HG03097 (cell line): ENCODE data around the gene PRKAR1B.

Experiments
- ATAC-seq: cut with Tn5 transposase; IDR thresholded peaks from one replicate; pipeline ENCODE4 v1.9.1; 2021; ENCODE audit not compliant: unreplicated experiment, low FRiP score

PRKAR1B gene

GRCh38 chr7:608361-608760 lies 118.7 kb downstream of the PRKAR1B start:
- no peak for ATAC-seq

- ATAC-seq: no peak
Measured at GRCh38 chr7:607938-608337, 119.1 kb downstream of the PRKAR1B start.

GRCh38 chr7:605661-606450 lies 121.2 kb downstream of the PRKAR1B start:
- no peak for ATAC-seq

- no peak for ATAC-seq
Measured at GRCh38 chr7:604884-605531, 122.1 kb downstream of the PRKAR1B start.

GRCh38 chr7:604001-604883 lies 122.8 kb downstream of the PRKAR1B start:
- peak; percentile 83 for ATAC-seq

GRCh38 chr7:603152-603951 lies 123.7 kb downstream of the PRKAR1B start:
- ATAC-seq: no peak

GRCh38 chr7:602341-603141 lies 124.5 kb downstream of the PRKAR1B start:
- no peak for ATAC-seq

- ATAC-seq: peak; percentile 37
Measured at GRCh38 chr7:601595-602340, 125.3 kb downstream of the PRKAR1B start.

GRCh38 chr7:601036-601594 lies 126.0 kb downstream of the PRKAR1B start:
- no peak for ATAC-seq

- no peak for ATAC-seq
Measured at GRCh38 chr7:600149-601035, 126.7 kb downstream of the PRKAR1B start.

GRCh38 chr7:598899-599298 lies 128.2 kb downstream of the PRKAR1B start:
- no peak for ATAC-seq

- ATAC-seq: no peak
Measured at GRCh38 chr7:597348-598178, 129.5 kb downstream of the PRKAR1B start.

GRCh38 chr7:596819-597182 lies 130.3 kb downstream of the PRKAR1B start:
- ATAC-seq: no peak

- ATAC-seq: no peak
Measured at GRCh38 chr7:596071-596818, 130.8 kb downstream of the PRKAR1B start.

- no peak for ATAC-seq
Measured at GRCh38 chr7:595621-596010, 131.5 kb downstream of the PRKAR1B start.
